Large intestine (tissue), 3 donors: ENCODE data around the gene EMILIN3. TPM values are rescaled to one million over a fixed set of nuclear protein-coding genes. Genes with fewer than 3 reads are reported as not detected.
"Not testable (repeated sequence)": the region's sequence is repeated elsewhere in the genome, so short reads cannot be mapped to it uniquely, and the experiment has no call there.

Experiments used
- DNase-seq, 2 donors: peaks; one replicate each; pipeline versions ENCODE4 v3.0.0 to v3.0.0-alpha.2; 2013
- H3K27ac ChIP-seq: one replicate; pipeline ENCODE4 v1.5.1; 2013; ENCODE audit warnings: low read length
- H3K27me3 ChIP-seq: 2 replicates; pipeline ENCODE4 v1.6.1; 2013; ENCODE audit warnings: low read length; ENCODE audit not compliant: control insufficient read depth, insufficient read depth
- H3K36me3 ChIP-seq: 2 replicates; pipeline ENCODE4 v1.6.1; 2013; ENCODE audit warnings: low read length; ENCODE audit not compliant: control insufficient read depth, insufficient read depth
- H3K4me1 ChIP-seq: one replicate; pipeline ENCODE4 v1.6.1; 2013; ENCODE audit warnings: low read length; ENCODE audit not compliant: control insufficient read depth, insufficient read depth
- H3K4me3 ChIP-seq: one replicate; pipeline ENCODE4 v1.5.1; 2013; ENCODE audit warnings: low read length
- H3K9me3 ChIP-seq: one replicate; pipeline ENCODE4 v1.6.1; 2013; ENCODE audit warnings: mild to moderate bottlenecking, low read depth, low read length, moderate library complexity; ENCODE audit not compliant: control insufficient read depth
- WGBS: methylation state at CpG from one replicate; pipeline ENCODE4 v1.1.5; 2013; ENCODE audit warnings: low lambda C conversion rate; ENCODE audit not compliant: insufficient coverage; 5-methylcytosine and 5-hydroxymethylcytosine counted together
- polyA plus RNA-seq: library from polyadenylated mRNA; unstranded; fragments of 120-200 nt; gene quantifications from one replicate; pipeline ENCODE4 v1.2.1, GENCODE V29; 2013

The EMILIN3 gene
- polyA plus RNA-seq, 1 donor = 4.0 TPM

DNA sequence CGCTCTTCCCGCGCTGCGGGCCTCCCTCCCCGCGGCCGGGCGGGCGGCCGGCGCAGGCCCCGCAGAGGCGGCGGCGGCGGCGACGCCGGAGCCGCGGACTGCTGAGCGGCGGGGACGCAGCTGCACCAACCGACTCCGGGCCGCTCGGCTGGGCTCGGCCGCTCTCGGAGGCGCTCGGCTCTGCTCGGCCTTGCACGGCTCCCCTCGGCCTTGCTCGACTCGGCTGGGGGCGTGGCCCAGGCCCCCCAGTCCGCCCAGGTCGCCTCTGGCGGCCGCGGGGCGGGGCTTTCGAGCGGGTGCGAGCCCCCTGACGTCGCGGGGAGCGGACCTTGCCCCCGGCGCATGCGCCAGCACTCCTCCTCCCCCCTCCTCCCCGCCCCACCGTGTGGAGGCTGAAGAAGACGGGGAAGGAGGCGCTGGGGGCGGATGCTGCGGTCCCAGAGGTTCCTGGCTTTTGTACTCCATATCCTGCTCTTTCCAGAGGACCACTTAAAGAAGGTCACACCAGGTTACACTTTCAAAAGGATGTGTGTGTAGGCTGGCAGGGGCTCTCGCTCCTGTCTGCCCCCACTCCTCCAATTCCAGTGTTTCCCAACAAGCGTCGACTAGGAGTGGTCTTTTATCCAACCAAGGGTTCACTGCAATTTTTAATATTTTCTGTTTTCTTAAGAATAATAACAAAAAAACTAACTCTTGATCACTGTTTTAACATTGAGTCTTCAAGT, 48.9 kb downstream of the EMILIN3 start, which contains the start of gene ZHX3:
Gene ZHX3, minus strand, starts transcription at position 186 of the 725 bp plus-strand sequence. CDS start 112,815 bp downstream, outside the sequence.
- H3K36me3 ChIP-seq = peaks cover 2% of the 10 kb centered on the region
- H3K4me1 ChIP-seq = peaks cover 34% of the 10 kb centered on the region
- peak within 1 kb of the TSS; percentile 67 for H3K4me3 ChIP-seq
- H3K27ac ChIP-seq = peak within 1 kb of the TSS; percentile 99
- no peaks in the 10 kb centered on the region for H3K27me3 ChIP-seq
- peak; percentile 98 to 99 for DNase-seq
- WGBS = no CpG with 5 or more reads among the region's 64 CpGs
- H3K9me3 ChIP-seq = no peaks in the 10 kb centered on the region

DNA sequence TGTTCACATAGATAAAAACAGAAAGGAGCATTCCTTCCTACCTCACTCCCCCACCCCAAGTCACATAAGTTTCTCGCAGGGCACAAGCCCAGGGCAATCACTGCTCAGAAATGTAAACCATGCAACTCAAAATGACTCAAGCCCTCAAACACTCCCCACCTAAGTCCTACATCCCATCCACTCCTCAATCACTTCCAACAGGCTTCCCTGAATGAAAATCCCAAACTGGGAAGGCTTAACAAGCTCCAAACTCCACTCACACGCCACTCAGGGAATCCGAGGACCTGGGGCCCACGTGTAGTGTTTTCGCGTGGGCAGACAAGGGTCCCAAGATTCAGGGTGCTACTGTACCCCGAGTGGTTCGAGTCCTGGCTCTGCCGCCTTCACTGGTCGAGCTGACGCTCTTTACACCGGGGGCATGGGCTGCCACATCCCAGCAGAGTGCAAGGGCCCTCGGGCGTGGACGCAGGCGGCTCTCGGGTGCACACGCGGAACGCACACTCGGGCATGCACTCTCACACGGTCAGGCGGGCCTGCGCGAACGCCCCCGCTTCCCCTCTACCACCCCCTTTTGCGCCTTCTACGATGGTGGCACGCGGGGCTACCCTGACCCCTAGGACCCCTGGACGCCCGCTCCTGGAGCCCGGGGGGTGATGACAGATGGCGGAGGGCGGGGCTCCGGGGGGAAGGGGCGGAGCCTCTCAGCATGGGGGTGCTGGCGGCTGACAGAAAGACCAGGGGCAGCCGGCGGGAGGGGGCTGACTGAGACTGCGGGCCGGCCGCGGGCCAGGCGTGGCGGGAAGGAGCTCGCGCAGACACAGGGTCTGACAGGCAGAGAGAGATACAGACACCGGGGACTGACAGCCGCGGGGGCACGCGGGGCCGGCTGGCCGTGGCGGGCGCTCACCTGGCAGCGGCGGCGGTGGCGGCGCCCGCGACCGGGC, 49.7 kb downstream of the EMILIN3 start:
- H3K4me1 ChIP-seq = peaks cover 27% of the 10 kb centered on the region
- no CpG with 5 or more reads among the region's 66 CpGs for WGBS
- no peaks in the 10 kb centered on the region for H3K9me3 ChIP-seq
- DNase-seq = peak; percentile 38 to 76
- peak overlapping the region; percentile 67 for H3K4me3 ChIP-seq
- H3K27me3 ChIP-seq = no peaks in the 10 kb centered on the region
- peaks cover 2% of the 10 kb centered on the region for H3K36me3 ChIP-seq
- H3K27ac ChIP-seq = peak overlapping the region; percentile 49

DNA sequence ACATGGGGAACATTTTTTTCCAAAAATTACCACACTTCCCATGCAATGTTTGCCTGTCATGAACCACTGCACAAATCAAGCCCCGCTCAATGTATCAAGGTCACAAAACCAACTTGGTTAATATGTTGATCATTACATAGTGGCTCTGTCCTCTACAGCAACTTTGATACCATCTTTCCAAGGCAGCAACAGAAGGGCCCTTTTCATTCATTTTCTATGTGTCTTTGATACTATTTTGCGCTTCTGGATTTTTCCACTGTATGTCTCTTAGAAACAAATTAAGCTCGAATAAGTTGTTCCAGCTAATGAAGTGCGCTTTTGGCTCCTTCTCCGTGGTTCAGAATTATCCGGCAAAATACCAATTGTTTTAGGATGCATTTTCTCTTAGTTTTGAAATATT, 50.6 kb downstream of the EMILIN3 start:
- DNase-seq = no peak
- Histone ChIP-seq H3K27me3 (no peaks in the 10 kb centered on the region), H3K27ac (no peak overlapping the region), H3K4me1 (peaks cover 26% of the 10 kb centered on the region), H3K4me3 (no peak overlapping the region), H3K36me3 (peaks cover 2% of the 10 kb centered on the region), H3K9me3 (no peaks in the 10 kb centered on the region)
- 95% methylated on average over 2 of the region's 6 CpGs for WGBS

DNA sequence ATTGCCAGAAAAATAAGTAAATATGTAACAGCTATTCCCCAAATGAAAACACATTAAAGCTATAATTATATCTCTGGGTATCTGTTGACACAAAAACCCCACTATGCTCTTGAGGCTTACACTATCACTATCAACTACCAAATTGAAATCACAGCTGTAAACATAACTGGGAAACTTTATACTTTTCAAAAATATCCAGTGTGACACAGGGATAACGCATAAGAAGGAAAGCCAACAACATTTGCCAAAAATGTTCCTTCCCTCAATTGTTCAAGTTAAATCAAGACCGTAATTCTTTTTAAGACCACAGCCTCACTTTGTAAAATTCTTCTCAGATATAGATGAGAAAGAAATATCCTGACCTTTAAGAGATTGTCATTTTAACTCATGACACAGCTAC, 52.2 kb downstream of the EMILIN3 start:
- Histone ChIP-seq H3K36me3 (peaks cover 2% of the 10 kb centered on the region), H3K9me3 (no peaks in the 10 kb centered on the region), H3K27me3 (no peaks in the 10 kb centered on the region), H3K27ac (no peak overlapping the region), H3K4me3 (no peak overlapping the region), H3K4me1 (peaks cover 15% of the 10 kb centered on the region)
- 84% methylated on average over 2 of the region's 2 CpGs for WGBS
- no peak for DNase-seq

DNA sequence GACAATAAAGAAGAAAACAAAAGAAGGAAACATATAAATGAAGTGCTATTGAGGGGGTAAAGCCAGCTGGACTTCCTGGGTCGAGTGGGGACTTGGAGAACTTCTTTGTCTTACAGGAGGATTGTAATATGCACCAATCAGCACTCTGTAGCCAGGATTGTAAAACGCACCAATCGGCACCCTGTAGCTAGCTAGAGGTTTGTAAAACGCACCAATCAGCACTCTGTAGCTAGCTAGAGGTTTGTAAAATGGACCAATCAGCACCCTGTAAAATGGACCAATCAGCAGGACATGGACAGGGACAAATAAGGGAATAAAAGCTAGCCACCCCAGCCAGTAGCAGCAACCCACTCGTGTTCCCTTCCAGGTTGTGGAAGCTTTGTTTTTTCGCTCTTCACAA, 54.6 kb downstream of the EMILIN3 start:
- peaks cover 15% of the 10 kb centered on the region for H3K4me1 ChIP-seq
- not testable (repeated sequence) for H3K4me3 ChIP-seq, H3K27ac ChIP-seq, H3K9me3 ChIP-seq, DNase-seq, H3K27me3 ChIP-seq, H3K36me3 ChIP-seq
- no CpG with 5 or more reads among the region's 6 CpGs for WGBS

Other genes starting within 250 kb of the EMILIN3 start
- gene PLCG1, start 229.3 kb downstream of the EMILIN3 start, polyA plus RNA-seq = 130 TPM
- gene ZHX3, start 49.1 kb downstream of the EMILIN3 start, polyA plus RNA-seq = 14.0 TPM
- 54.5 TPM for gene LPIN3, start 26.0 kb downstream of the EMILIN3 start, polyA plus RNA-seq